GM12878 (cell line): ENCODE measurements around the gene RPS6KA4. TPM values are rescaled to one million over a fixed set of nuclear protein-coding genes. Genes with fewer than 3 reads are reported as not detected.

ENCODE experiments used
- ATAC-seq: fragments of 200-7000 bp; cut with Tn5 transposase; 3 replicates; pipeline ENCODE4 v1.9.1; 2020; ENCODE audit warnings: mild to moderate bottlenecking, moderate library complexity
- BruUV-seq: library from RNA; stranded (reverse); fragments of 400-500 nt; replicated peaks from 2 replicates; lab custom pipeline; 2021; lab: Mats Ljungman, UMichigan
- CTCF ChIA-PET: fragments of 300-600 bp; sonication (Branson Sonifier 250); formaldehyde crosslinking; extraction: SDS; loops from one replicate; lab custom pipeline; 2021; ENCODE audit warnings: inconsistent platforms; lab: Yijun Ruan, JAX
- POLR2A ChIA-PET: fragments of 350-600 bp; formaldehyde crosslinking; extraction: SDS; loops from one replicate; lab custom pipeline; 2021; ENCODE audit warnings: inconsistent platforms; lab: Charles Lee
- RAD21 ChIA-PET: fragments of 300-600 bp; sonication (Branson Sonifier 250); formaldehyde crosslinking; loops from one replicate; lab custom pipeline; 2023; ENCODE audit warnings: antibody characterized with exemption; ENCODE audit not compliant: unreplicated experiment; lab: Charles Lee
- SMC1A ChIA-PET: fragments of 300-600 bp; sonication (Branson Sonifier 250); formaldehyde crosslinking; loops from one replicate; lab custom pipeline; 2023; ENCODE audit not compliant: unreplicated experiment, uncharacterized antibody; lab: Charles Lee
- DNase-seq: peaks from one replicate; pipeline ENCODE4 v3.0.0-alpha.2; 2011; ENCODE audit warnings: low read depth, low spot score
- FAIRE-seq: peaks from 3 replicates; lab custom pipeline; 2011; peaks lifted over from hg19 to GRCh38; lab: Jason Lieb, UNC
- H2AFZ ChIP-seq: 2 replicates; pipeline ENCODE4 v1.6.0; 2011; ENCODE audit warnings: low read depth, low read length, control low read depth; ENCODE audit not compliant: control insufficient read depth
- H3K27ac ChIP-seq: 2 replicates; pipeline ENCODE4 v1.5.1; 2011; ENCODE audit warnings: control low read depth; ENCODE audit not compliant: control insufficient read depth, insufficient read depth
- H3K27me3 ChIP-seq, 2 experiments: replicated peaks in 1 of 2; 2 replicates each; pipeline versions ENCODE4 v1.6.0 to v1.6.1; 2011; ENCODE audit warnings: low read length in 1 of 2; ENCODE audit not compliant: control insufficient read depth in 2 of 2, insufficient read depth in 2 of 2
- H3K36me3 ChIP-seq, 2 experiments: 2 replicates each; pipeline ENCODE4 v1.5.1; 2011; ENCODE audit warnings: low read length in 1 of 2; ENCODE audit not compliant: control insufficient read depth in 2 of 2, insufficient read depth in 2 of 2
- H3K4me1 ChIP-seq: 2 replicates; pipeline ENCODE4 v1.6.1; 2011; ENCODE audit warnings: mild to moderate bottlenecking, low read length, moderate library complexity, mixed read lengths; ENCODE audit not compliant: control insufficient read depth, insufficient read depth
- H3K4me2 ChIP-seq: 2 replicates; pipeline ENCODE4 v1.6.0; 2011; ENCODE audit warnings: control low read depth; ENCODE audit not compliant: control insufficient read depth, insufficient read depth
- H3K4me3 ChIP-seq: fragments of 200-600 bp; sonication (generic); 2 replicates; pipeline ENCODE4 v1.5.1; 2016
- H3K79me2 ChIP-seq: 2 replicates; pipeline ENCODE4 v1.6.0; 2011; ENCODE audit warnings: low read length; ENCODE audit not compliant: control insufficient read depth, insufficient read depth
- H3K9ac ChIP-seq: 2 replicates; pipeline ENCODE4 v1.8.0; 2011; ENCODE audit warnings: low read length, control low read depth, mixed read lengths; ENCODE audit not compliant: control insufficient read depth, insufficient read depth
- H3K9me3 ChIP-seq: replicated peaks from 3 replicates; pipeline ENCODE4 v1.5.1; 2011; ENCODE audit warnings: mild to moderate bottlenecking, low read length; ENCODE audit not compliant: control insufficient read depth, insufficient read depth
- H4K20me1 ChIP-seq: 2 replicates; pipeline ENCODE4 v1.6.0; 2011; ENCODE audit not compliant: control insufficient read depth, insufficient read depth
- CTCF ChIP-seq, 3 experiments: IDR thresholded peaks in 2 of 3; conservative IDR thresholded peaks in 1 of 3; 2 replicates each; pipeline ENCODE4 v1.5.1; 2011; ENCODE audit warnings: low read depth in 3 of 3, low read length in 3 of 3, mild to moderate bottlenecking in 3 of 3, control low read depth in 2 of 3, moderate library complexity in 2 of 3, inconsistent platforms in 1 of 3, mixed read lengths in 1 of 3; ENCODE audit not compliant: control insufficient read depth in 2 of 3, insufficient read depth in 1 of 3; ENCODE audit errors: extremely low read depth in 1 of 3
- POU2F2 ChIP-seq: IDR thresholded peaks from 3 replicates; pipeline ENCODE4 v1.6.1; 2011; ENCODE audit warnings: low read depth, mild to moderate bottlenecking, low read length, borderline replicate concordance
- RAD21 ChIP-seq: IDR thresholded peaks from 2 replicates; pipeline ENCODE4 v1.6.1; 2011; ENCODE audit warnings: mild to moderate bottlenecking, low read depth, low read length, moderate library complexity; ENCODE audit not compliant: insufficient read depth
- RB1 ChIP-seq: fragments of 450-650 bp; formaldehyde crosslinking; IDR thresholded peaks from 2 replicates; pipeline ENCODE4 v1.6.1; 2017; ENCODE audit warnings: mild to moderate bottlenecking, borderline replicate concordance
- SMC3 ChIP-seq: IDR thresholded peaks from 2 replicates; pipeline ENCODE4 v1.6.1; 2011; ENCODE audit warnings: low read length, improper control_type of control experiment, borderline replicate concordance
- SPI1 ChIP-seq: IDR thresholded peaks from 2 replicates; pipeline ENCODE4 v1.6.1; 2011; ENCODE audit warnings: low read depth, mild to moderate bottlenecking, low read length, moderate library complexity, borderline replicate concordance; ENCODE audit not compliant: insufficient read depth
- WGBS: methylation state at CpG from one replicate; pipeline ENCODE4 v1.1.6; 2016; ENCODE audit warnings: low lambda C conversion rate; ENCODE audit not compliant: insufficient replicate concordance, insufficient coverage; ENCODE audit errors: missing lambda C conversion rate; 5-methylcytosine and 5-hydroxymethylcytosine counted together
- in situ Hi-C: fragments of 300-500 bp; cut with MboI; formaldehyde crosslinking; loops from 9 replicates; pipeline ENCODE4 v1.14.3; 2018; ENCODE audit warnings: mixed read lengths
- intact Hi-C: fragments of 100-400 bp; cut with micrococcal nuclease; formaldehyde crosslinking; loops from one replicate; pipeline ENCODE4 v1.14.2; 2022; ENCODE audit not compliant: unreplicated experiment
- polyA plus RNA-seq, 11 experiments: library from polyadenylated mRNA; depleted of rRNA in 4 of 11; unstranded in 6 of 11; stranded (reverse) in 5 of 11; fragments of >200 nt; fragmentation: Nextera tagmentation in 4 of 11; fragmentation: Illumina TruSeq in 1 of 11; extraction: Ambion mirVana in 4 of 11; extraction: Trizol in 1 of 11; gene quantifications; 1 replicate in 1 of 11; 2 replicates in 10 of 11; pipeline versions ENCODE4 v1.2.1 to v1.2.3, GENCODE V29; 2011 to 2016; ENCODE audit warnings: inconsistent platforms in 2 of 11, missing spikeins in 2 of 11, low read depth in 1 of 11
- total RNA-seq, 4 experiments: library from RNA; depleted of rRNA in 3 of 4; stranded (reverse); fragments of >200 nt in 3 of 4; fragmentation: Illumina TruSeq in 1 of 4; extraction: Trizol in 1 of 4; gene quantifications; 2 replicates each; pipeline versions ENCODE4 v1.2.1 to v1.2.3, GENCODE V29; 2013 to 2021

The RPS6KA4 gene
- total and polyA plus RNA-seq, 10 of the 15 experiments (the other 5 are each of a cell fraction or from before 2014, with no cell fraction given) = 0.34 to 32.6 (median 11.3) TPM

- DNase-seq (no peak), ATAC-seq (no peak), FAIRE-seq (no peak)
- ChIA-PET POLR2A (interaction anchor here (0.6 to 0.9 kb wide), 2 partner anchors 11 to 18 kb away, joined by 3 to 4 read pairs; no protein-coding TSS in a partner anchor), CTCF (interaction anchor here (0.7 to 2.7 kb wide), 6 partner anchors 11 to 39 kb away, joined by 3 to 25 read pairs (median 4); partner anchors contain the start of genes ESRRA, PRDX5 and TRMT112), SMC1A (interaction anchor here (0.9 kb wide), 1 partner anchor 11 kb away, joined by 3 read pairs; no protein-coding TSS in a partner anchor), RAD21 (no interaction called here)
- Histone ChIP-seq H3K4me1 (peaks cover 23% of the 10 kb centered on the region), H3K4me2 (no peak overlapping the region), H3K36me3 (peaks cover 8 to 13% of the 10 kb centered on the region in 2 experiments; a peak in 3 of 4 replicates), H3K79me2 (peaks cover 24% of the 10 kb centered on the region), H3K9me3 (no peaks in the 10 kb centered on the region), H3K27ac (no peak overlapping the region), H4K20me1 (no peaks in the 10 kb centered on the region; the same call in 1 of the 2 replicates), H2AFZ (no peak overlapping the region), H3K27me3 (no peaks in the 10 kb centered on the region), H3K4me3 (no peak overlapping the region), H3K9ac (no peak overlapping the region)
- intact Hi-C loops (no loop called here), in situ Hi-C loops (no loop called here)
- no TSS peak for BruUV-seq
- peak; percentile 54 for TF ChIP-seq RAD21
- TF ChIP-seq POU2F2 = no peak
- no peak for TF ChIP-seq SPI1
- TF ChIP-seq SMC3 = peak; percentile 5; the same call in 1 of the 2 replicates
- peak; percentile 13 to 32 (median 30); a peak in 1 of 6 replicates for TF ChIP-seq CTCF (IDR thresholded peaks at IDR 0.05 in 2 of 3, conservative IDR thresholded peaks at IDR 0.05 in 1 of 3; ENCODE audit: control insufficient read depth in 2 of 3, extremely low read depth in 1 of 3, insufficient read depth in 1 of 3, low read depth in 3 of 3, low read length in 3 of 3)
- TF ChIP-seq RB1 = no peak
- 90% methylated on average over 18 of the region's 18 CpGs for WGBS
These were observed 15.0 kb upstream of the RPS6KA4 start for GRCh38 chr11:64343767-64344559.
